Mononuclear cell (primary cell): ENCODE measurements around the gene PLEKHB2. TPM values are rescaled to one million over a fixed set of nuclear protein-coding genes. Genes with fewer than 3 reads are reported as not detected.

Source experiments
- H3K27me3 ChIP-seq: 2 replicates; pipeline ENCODE4 v1.6.0; 2011; ENCODE audit warnings: low read length, control low read depth; ENCODE audit not compliant: insufficient read depth
- H3K4me1 ChIP-seq: 2 replicates; pipeline ENCODE4 v1.5.1; 2011; ENCODE audit warnings: mild to moderate bottlenecking, low read length, control low read depth; ENCODE audit not compliant: insufficient read depth
- H3K4me3 ChIP-seq: 2 replicates; pipeline ENCODE4 v1.5.1; 2011; ENCODE audit warnings: mild to moderate bottlenecking, low read length, moderate library complexity
- H3K9me3 ChIP-seq: 2 replicates; pipeline ENCODE4 v1.5.1; 2011; ENCODE audit warnings: low read depth, mild to moderate bottlenecking, control low read depth, low read length
- total RNA-seq: library from RNA; depleted of rRNA; stranded (reverse); fragments of >200 nt; gene quantifications from one replicate; pipeline ENCODE4 v1.2.3, GENCODE V29; 2012

Gene PLEKHB2
- total RNA-seq, 1 donor = 105 TPM

- H3K4me1 ChIP-seq = peaks cover 11% of the 10 kb centered on the region
- H3K4me3 ChIP-seq = no peak overlapping the region
- H3K27me3 ChIP-seq = no peaks in the 10 kb centered on the region
- no peaks in the 10 kb centered on the region for H3K9me3 ChIP-seq
Observed at GRCh38 chr2:131115752-131116151, 10.6 kb downstream of the PLEKHB2 start.

DNA sequence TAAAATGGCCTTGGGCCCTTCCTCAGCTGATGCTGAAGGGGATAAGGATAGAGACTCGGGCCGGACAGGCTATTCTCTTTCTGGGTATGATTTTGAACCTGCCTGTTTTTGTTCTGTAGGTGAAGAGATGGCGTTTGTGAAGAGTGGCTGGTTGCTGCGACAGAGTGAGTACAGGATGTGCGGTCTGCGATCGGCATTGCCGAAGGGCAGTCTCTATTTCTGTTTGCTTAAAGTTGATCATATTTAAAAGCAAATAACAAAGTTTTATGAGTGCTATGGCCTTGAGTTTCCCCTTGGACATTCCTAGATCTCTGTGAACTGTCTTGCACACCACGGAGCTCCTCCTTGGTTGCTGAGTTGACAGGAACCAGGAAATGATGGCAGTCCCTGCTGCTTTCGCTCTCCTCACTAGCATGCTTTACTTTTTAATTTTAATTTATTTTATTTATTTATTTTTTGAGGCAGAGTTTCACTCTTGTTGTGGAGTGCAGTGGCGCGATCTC, 15.7 kb downstream of the PLEKHB2 start:
- H3K4me1 ChIP-seq = no peaks in the 10 kb centered on the region
- H3K9me3 ChIP-seq = no peaks in the 10 kb centered on the region
- H3K27me3 ChIP-seq = no peaks in the 10 kb centered on the region
- H3K4me3 ChIP-seq = no peak overlapping the region

DNA sequence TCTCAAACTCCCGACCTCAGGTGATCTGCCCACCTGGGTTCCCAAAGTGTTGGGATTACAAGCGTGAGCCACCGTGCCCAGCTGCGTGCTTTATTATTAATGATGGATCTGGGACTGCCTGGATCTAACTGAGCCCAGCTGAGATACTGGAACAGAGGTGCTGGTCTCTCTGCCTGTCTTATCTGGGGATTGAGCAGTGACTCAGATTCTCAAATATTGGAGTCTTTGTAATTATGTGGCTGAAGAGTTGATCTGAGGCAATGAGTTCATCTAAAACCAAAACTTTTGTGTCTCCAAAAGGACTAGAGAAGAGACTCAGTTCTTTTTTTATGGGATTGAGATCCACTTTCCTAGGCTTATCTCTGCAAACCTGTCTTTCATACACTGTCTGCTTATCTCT, 16.3 kb downstream of the PLEKHB2 start:
- Histone ChIP-seq H3K4me3 (no peak overlapping the region), H3K27me3 (no peaks in the 10 kb centered on the region), H3K4me1 (no peaks in the 10 kb centered on the region), H3K9me3 (no peaks in the 10 kb centered on the region)

GRCh38 chr2:131122496-131122895, 17.4 kb downstream of the PLEKHB2 start:
- no peak overlapping the region for H3K4me3 ChIP-seq
- H3K27me3 ChIP-seq = no peaks in the 10 kb centered on the region
- H3K4me1 ChIP-seq = no peaks in the 10 kb centered on the region
- H3K9me3 ChIP-seq = no peaks in the 10 kb centered on the region

GRCh38 chr2:131123192-131123591, 18.1 kb downstream of the PLEKHB2 start:
- Histone ChIP-seq H3K4me1 (no peaks in the 10 kb centered on the region), H3K4me3 (no peak overlapping the region), H3K9me3 (no peaks in the 10 kb centered on the region)

GRCh38 chr2:131125195-131125757, 20.1 kb downstream of the PLEKHB2 start:
- Histone ChIP-seq H3K27me3 (no peaks in the 10 kb centered on the region), H3K9me3 (no peaks in the 10 kb centered on the region), H3K4me1 (no peaks in the 10 kb centered on the region), H3K4me3 (no peak overlapping the region)

More at GRCh38 chr2:131123192-131123591, 18.1 kb downstream of the PLEKHB2 start:
- H3K27me3 ChIP-seq = no peaks in the 10 kb centered on the region

DNA sequence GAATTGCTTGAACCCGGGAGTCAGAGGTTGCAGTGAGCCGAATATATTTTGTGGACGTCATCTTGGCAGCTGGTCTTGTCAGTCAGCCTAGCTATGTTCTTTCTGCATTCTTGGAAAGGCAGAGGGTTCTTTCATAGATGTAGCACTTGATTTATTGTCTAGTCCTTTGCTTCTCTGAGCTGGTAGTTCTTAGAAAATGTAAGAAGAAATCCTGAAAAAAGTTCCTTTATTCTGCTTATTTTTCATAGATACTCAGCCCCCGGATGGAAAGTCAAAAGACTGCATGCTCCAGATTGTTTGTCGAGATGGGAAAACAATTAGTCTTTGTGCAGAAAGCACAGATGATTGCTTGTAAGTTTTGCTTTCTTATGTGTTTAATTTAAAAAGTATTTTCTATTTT, 21.3 kb downstream of the PLEKHB2 start:
- Histone ChIP-seq H3K27me3 (no peaks in the 10 kb centered on the region), H3K4me3 (no peak overlapping the region), H3K9me3 (no peaks in the 10 kb centered on the region), H3K4me1 (no peaks in the 10 kb centered on the region)

- Histone ChIP-seq H3K9me3 (no peaks in the 10 kb centered on the region), H3K4me3 (no peak overlapping the region), H3K27me3 (no peaks in the 10 kb centered on the region), H3K4me1 (no peaks in the 10 kb centered on the region)
Observed at GRCh38 chr2:131127076-131127475, 21.9 kb downstream of the PLEKHB2 start.

DNA sequence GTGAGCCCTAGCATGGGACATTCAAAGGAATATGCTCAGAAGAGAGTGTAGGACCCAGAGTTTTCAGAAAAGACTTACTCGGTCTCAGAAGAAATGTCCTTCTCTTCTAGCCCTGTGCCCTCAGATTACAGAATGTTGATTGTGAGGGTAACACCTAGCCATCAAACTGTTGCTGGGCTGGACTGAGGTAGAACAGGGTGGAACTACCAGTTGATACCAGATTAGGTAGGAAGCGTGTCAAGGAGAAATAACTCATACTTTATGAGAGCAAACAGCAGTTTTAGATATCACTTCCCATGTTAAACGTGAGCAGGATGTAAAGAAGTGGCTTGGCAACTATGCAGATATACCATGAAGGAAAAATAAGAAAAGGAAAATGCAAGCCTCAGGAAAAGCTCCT, 22.8 kb downstream of the PLEKHB2 start:
- Histone ChIP-seq H3K4me3 (no peak overlapping the region), H3K4me1 (no peaks in the 10 kb centered on the region), H3K27me3 (no peaks in the 10 kb centered on the region), H3K9me3 (no peaks in the 10 kb centered on the region)

DNA sequence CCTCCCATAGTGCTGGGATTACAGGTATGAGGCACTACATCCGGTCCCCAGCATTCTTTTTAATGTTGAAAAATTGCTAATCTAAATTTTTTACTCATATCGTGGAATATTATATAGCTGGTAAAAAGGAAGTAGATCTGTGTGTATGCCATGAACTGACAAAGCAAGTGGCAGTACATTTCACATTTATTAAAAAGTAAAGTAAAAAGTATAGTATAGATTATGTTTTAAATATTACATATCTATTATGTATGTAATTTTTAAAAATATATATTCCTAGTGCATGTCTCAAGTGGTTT, 25.1 kb downstream of the PLEKHB2 start:
- Histone ChIP-seq H3K27me3 (no peaks in the 10 kb centered on the region), H3K4me1 (no peaks in the 10 kb centered on the region), H3K9me3 (no peaks in the 10 kb centered on the region), H3K4me3 (no peak overlapping the region)

- no peak overlapping the region for H3K4me3 ChIP-seq
- no peaks in the 10 kb centered on the region for H3K4me1 ChIP-seq
- H3K27me3 ChIP-seq = no peaks in the 10 kb centered on the region
- H3K9me3 ChIP-seq = no peaks in the 10 kb centered on the region
Observed at GRCh38 chr2:131132729-131133128, 27.6 kb downstream of the PLEKHB2 start.

GRCh38 chr2:131140581-131140980, 35.4 kb downstream of the PLEKHB2 start:
- Histone ChIP-seq H3K27me3 (no peaks in the 10 kb centered on the region), H3K4me3 (no peak overlapping the region), H3K9me3 (no peaks in the 10 kb centered on the region), H3K4me1 (peaks cover 7% of the 10 kb centered on the region)

- Histone ChIP-seq H3K4me3 (no peak overlapping the region), H3K4me1 (peaks cover 7% of the 10 kb centered on the region), H3K9me3 (no peaks in the 10 kb centered on the region), H3K27me3 (no peaks in the 10 kb centered on the region)
Observed at GRCh38 chr2:131142849-131143248, 37.7 kb downstream of the PLEKHB2 start.

DNA sequence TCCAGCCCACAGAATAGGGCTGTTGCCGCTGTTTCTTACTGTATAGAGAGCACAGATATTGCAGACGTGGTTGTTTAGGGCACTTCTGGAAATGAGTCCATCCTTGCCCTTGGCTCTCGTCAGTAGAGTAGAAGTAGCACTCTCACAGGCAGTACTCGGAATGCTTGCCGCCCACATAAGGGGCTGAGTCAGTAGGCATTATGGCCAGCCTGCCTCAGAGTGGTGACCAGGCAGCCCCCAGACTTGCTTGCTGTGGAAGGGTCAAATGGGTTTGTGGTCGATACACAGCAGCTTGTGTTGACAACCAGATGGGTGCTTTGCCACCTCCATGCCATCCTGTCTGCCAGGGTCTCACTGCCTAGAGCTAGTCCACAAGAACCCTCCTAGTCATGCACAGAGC, 38.7 kb downstream of the PLEKHB2 start:
- Histone ChIP-seq H3K4me3 (no peak overlapping the region), H3K9me3 (no peaks in the 10 kb centered on the region), H3K27me3 (no peaks in the 10 kb centered on the region), H3K4me1 (peaks cover 7% of the 10 kb centered on the region)

DNA sequence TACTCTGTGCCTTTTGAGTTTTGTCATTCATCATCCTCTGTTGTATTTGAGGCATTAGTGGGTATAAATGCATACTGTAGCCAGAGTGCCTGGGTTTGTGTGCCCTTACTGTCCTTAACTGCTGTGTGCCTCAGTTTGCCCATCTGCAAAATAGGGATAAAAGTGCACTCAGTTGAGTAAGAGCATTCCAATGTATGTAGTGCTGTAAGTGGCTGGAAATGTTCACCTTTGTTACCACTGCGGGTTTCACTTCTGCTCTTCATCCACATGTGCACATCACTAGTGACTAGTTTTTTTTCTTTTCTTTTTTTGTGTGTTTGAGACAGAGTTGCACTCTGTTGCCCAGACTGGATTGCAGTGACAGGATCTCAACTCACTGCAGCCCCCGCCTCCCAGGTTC, 39.9 kb downstream of the PLEKHB2 start:
- Histone ChIP-seq H3K4me1 (peaks cover 7% of the 10 kb centered on the region), H3K9me3 (no peaks in the 10 kb centered on the region), H3K27me3 (no peaks in the 10 kb centered on the region), H3K4me3 (no peak overlapping the region)

DNA sequence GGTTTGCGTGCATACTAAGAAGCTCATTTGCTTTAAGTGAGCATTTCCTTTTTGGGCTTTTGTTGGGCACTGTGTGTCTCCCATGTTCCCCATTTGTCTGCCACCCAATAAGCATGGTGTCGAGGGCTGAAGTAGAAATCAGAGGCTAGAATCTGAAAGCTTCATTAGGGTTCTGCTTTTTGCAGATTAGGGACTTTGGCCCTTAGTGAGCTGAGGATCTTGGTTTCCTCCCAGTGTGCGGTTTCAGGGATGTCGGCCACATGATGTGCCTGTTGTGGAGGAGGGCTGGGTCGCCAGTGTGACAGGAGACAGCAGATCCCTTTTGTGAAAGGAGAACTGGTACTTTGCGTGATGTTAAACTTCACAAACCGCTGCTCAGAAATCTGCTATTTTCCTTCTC, 41.1 kb downstream of the PLEKHB2 start:
- Histone ChIP-seq H3K4me3 (no peak overlapping the region), H3K9me3 (no peaks in the 10 kb centered on the region), H3K27me3 (no peaks in the 10 kb centered on the region), H3K4me1 (peaks cover 7% of the 10 kb centered on the region)
